CD4-positive, alpha-beta T cell treated with Interleukin-6 for 4 hours (primary cell): ENCODE measurements around the gene SLC23A3.

Experiments used
- DNase-seq: peaks from one replicate; pipeline ENCODE4 v3.0.0-alpha.2; 2020; ENCODE audit warnings: mixed read lengths

Gene SLC23A3

GRCh38 chr2:219140722-219141121, 29.1 kb downstream of the SLC23A3 start:
- DNase-seq, result no peak

GRCh38 chr2:219133976-219134375, 35.9 kb downstream of the SLC23A3 start:
- no peak for DNase-seq

DNA sequence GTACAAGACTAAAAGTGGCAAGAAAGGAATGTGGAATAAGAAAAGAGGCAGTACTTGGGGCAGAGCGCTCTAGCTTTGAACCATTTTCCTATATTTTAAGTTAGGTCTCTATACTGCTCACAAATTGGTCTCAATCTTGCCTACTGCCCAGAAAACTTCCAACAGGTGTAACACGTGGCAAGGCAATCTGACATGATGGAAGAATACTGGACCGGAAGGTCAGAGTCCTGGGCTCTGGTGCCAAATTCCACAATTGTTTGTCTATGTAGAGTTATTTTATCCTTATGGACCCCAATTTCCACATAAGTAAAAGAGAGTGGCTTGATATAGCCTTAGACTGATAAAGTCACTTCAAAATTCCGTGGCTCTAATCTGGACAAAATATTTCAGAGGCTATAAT, 38.1 kb downstream of the SLC23A3 start:
- DNase-seq, result no peak

DNA sequence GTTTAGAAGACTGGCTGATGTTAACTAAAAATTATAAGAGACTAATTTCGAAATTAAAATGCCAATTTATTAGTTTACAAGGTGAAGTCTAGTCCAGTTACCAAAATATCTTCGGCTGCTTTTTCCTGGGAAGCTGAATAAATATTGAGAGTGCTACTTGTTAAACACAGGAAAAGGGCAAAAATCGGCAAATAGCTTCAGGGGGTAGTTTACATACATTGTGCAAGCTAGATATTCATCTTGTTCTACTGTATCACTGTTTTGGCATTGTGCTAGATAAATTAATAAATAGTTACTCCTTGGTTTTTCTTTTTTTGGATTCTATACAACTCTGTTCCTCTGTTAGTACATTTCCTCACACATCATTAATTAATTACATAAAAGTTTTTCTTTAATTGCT, 38.5 kb downstream of the SLC23A3 start:
- no peak for DNase-seq

GRCh38 chr2:219129589-219129988, 40.2 kb downstream of the SLC23A3 start:
- DNase-seq, result no peak

DNA sequence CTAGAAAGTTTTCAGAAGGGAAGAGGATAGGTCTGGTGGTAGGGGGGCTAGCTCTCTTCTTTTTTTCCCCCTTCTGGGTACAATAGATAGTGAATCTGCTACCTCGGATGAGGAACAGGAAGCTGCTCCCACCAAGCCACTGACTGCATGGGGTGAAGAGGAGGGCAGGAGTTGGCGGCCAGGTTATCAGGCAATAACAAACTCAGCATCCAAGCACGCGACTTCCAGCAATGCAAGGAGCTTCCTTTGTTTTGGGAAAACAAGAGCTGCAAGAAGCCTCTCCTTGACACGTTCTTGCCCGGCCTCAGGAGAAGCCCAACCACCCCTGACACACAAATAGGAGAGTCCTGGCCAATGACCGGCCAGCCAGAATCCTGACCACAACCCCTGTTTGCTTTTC, 41.4 kb downstream of the SLC23A3 start:
- no peak for DNase-seq

DNA sequence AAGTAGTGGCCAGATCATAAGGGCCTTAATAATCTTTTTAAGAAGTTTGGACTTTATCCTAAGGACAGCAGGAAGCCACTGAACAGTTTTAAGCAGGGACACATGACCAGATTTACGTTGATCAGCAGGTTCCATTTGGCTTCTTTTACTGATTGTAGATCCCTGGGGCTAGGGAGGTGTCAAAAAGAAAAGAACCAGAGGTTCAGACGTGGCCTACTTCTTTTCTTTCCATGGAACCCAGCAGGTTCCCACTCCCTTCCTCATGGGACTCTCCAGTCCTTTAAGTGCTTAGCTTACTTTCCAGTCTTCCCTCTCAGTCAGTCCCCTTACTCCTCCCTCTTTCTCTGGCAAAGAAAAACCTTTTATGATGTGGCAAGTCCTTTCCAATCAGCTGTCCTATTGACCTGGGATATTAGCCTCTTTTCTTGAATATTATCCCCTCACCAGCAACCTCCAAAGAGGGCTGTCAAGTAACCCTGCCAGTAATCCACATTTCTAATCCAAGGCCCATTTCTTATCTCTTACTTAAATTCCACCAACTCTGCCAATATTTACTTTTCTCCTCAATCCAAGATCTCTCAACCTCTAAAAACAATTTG, 42.7 kb downstream of the SLC23A3 start:
- DNase-seq, result no peak

GRCh38 chr2:219126555-219126954, 43.3 kb downstream of the SLC23A3 start:
- no peak for DNase-seq

- DNase-seq, result no peak
Measured at GRCh38 chr2:219125886-219126270, 44.0 kb downstream of the SLC23A3 start.

DNA sequence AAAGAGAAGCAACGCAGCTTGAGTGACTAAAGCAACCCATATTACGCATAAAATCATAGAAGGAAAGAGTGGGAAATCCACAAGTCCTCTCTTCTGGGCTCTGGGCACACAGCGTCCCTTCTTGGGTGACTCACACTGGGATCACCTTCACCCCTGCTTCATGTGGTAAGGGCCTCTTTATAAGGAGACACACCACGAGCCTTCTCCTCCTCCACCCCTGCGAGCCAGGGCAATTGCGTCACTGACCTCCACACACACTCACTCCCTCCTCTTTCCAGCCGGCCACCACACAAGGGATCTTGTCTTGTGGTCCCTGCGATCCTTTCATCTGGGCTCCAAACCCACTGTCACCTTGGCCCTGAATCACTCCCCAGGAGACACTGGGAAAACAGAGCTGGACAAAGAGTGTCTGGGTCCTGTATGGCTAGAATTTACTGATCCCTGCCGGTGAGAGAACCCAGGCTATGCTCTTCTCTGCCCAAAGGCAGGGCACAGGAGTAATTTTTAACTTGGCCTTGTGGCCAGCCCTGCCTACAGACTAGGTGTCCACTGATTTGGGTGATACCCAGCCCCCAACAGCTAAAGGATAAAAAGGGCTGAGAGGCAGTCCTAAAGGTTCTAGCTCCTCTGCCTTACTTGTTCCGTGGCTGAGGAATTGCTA, 44.5 kb downstream of the SLC23A3 start:
- DNase-seq, result no peak

DNA sequence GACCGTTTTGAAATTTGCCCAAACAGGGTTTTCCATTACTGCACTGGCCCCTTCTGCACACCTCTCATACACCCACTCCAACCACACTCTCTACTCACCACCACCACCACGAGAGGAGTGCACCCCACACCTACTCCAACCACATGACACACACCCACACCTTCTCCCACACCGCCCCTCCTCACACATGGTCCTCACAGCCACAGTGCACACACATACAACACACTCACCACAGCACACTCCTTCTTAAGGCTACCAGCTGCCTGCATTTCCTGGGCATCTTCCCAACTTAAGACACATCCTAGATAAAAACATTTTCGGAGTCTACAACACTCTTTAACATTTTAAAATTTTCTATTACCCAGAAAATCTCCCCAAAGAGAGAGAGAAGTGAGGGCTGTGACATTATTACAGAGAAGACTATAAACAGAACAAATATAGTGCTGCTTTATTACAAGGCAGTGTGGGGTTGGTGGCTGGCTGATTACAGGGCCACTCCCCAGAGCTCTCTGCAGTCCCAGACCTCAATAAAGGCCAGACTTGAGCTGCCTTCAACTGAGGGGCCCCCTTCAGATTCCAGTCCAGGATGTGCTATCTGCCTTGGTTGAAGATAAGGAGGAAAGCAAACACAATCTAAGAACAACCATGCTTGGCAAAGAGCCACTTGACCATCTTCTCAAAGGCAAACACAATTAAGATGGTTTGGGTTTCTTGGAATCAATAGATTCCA, 45.3 kb downstream of the SLC23A3 start:
- peak; percentile 5 for DNase-seq

DNA sequence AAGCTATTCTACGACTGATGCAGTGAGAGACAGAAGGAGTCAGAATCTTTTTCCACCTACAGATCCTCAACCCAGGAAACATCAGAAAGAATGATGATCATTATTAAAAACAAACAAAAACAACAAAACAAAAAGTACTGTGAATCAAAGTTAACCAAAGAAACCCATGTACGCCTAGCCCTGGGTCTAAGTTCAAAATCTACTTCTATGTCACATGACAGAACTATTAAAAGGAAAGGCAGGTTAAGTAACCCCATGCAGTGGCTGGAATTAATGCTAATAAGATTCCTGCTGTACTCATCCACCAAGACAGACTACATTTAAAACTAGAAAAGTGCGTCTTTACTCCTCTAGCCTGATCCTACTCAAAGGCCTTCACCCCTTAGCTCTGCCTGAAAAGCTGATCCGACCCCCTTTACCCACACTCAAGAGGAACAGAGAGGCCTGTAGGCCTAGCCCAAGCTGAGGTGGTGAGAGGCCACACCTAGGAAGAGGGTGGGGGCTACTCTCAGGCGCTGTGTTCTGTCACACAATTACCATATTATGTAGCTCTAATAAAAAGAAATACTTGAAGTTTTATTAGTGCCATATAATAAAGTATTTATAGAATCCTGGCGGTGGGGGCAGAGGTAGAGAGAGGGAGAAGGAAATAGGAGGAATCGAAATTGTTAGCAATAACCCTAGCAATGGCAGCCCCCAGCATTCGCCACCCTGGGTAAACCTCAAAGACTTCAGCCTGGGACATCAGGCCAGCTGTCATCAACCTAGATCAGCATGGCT, 46.3 kb downstream of the SLC23A3 start:
- DNase-seq, result no peak

- DNase-seq, result no peak
Measured at GRCh38 chr2:219122202-219122980, 47.4 kb downstream of the SLC23A3 start.

- no peak for DNase-seq
Measured at GRCh38 chr2:219120082-219120481, 49.7 kb downstream of the SLC23A3 start.

DNA sequence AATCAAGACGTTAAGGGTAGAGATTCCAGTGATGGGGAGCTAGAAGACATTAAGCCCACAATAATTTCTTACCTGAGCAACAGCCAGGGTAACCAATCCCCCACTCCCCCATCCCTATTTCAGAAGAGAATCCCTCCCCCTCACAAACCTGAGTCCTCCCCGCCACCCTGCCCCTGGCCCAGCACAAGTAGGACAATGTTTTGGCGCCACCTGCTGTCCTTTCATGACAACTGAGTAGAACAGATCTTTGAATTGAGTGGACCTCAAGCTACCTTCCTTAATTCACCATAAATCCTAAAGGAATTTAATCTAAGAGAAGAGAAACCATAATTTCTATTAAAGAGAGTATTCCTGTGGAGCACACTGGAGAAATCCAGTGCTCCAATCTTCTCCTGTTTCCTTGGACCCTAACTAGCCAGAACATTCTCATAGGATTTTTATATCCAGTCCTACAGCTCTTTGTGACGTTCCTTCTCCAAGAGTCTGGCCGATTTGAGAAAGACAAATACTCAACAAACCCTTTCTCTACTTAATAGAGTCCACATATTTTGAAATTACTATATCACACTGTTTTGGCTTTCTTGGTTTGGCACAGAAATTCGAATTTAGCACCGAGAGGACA, 50.3 kb downstream of the SLC23A3 start:
- DNase-seq, result peak; percentile 65

- DNase-seq, result no peak
Measured at GRCh38 chr2:219118504-219118903, 51.3 kb downstream of the SLC23A3 start.

- DNase-seq, result no peak
Measured at GRCh38 chr2:219116776-219117646, 52.8 kb downstream of the SLC23A3 start.

- DNase-seq, result no peak
Measured at GRCh38 chr2:219112651-219113338, 57.0 kb downstream of the SLC23A3 start.

- no peak for DNase-seq
Measured at GRCh38 chr2:219112062-219112406, 57.8 kb downstream of the SLC23A3 start.
